DMS114 treated with DMSO at 0.1 percent for 48 hours (cell line): ENCODE results near the gene GJB4.

Experiments used
- DNase-seq: peaks from one replicate; lab custom pipeline; 2025; ENCODE audit not compliant: unreplicated experiment; lab: John Stamatoyannopoulos, UW

GJB4 gene

GRCh38 chr1:34777519-34778321 is 18.2 kb downstream of the GJB4 start:
- DNase-seq, result no peak

GRCh38 chr1:34778381-34778780 is 18.8 kb downstream of the GJB4 start:
- no peak for DNase-seq

- DNase-seq, result no peak
Measured at GRCh38 chr1:34779005-34779404, 19.5 kb downstream of the GJB4 start.

GRCh38 chr1:34779526-34779925 is 20.0 kb downstream of the GJB4 start:
- DNase-seq, result no peak

- no peak for DNase-seq
Measured at GRCh38 chr1:34779962-34780361, 20.4 kb downstream of the GJB4 start.

- no peak for DNase-seq
Measured at GRCh38 chr1:34780528-34780927, 21.0 kb downstream of the GJB4 start.

GRCh38 chr1:34781071-34781843 is 21.7 kb downstream of the GJB4 start, which contains the start of gene GJB3:
Gene GJB3 (plus strand): TSS chr1:34781214. CDS start chr1:34784763, 3,549 bp downstream.
- no peak for DNase-seq

- no peak for DNase-seq
Measured at GRCh38 chr1:34781844-34782391, 22.4 kb downstream of the GJB4 start.

GRCh38 chr1:34784751-34785221 is 25.2 kb downstream of the GJB4 start:
- DNase-seq, result no peak

- DNase-seq, result no peak
Measured at GRCh38 chr1:34785231-34785874, 25.8 kb downstream of the GJB4 start.

GRCh38 chr1:34785875-34786470 is 26.4 kb downstream of the GJB4 start:
- DNase-seq, result no peak

- peak; percentile 67 for DNase-seq
Measured at GRCh38 chr1:34786521-34787325, 27.2 kb downstream of the GJB4 start.

- DNase-seq, result no peak
Measured at GRCh38 chr1:34787461-34788420, 28.2 kb downstream of the GJB4 start.

GRCh38 chr1:34790985-34791384 is 31.4 kb downstream of the GJB4 start:
- no peak for DNase-seq

- no peak for DNase-seq
Measured at GRCh38 chr1:34792424-34792823, 32.9 kb downstream of the GJB4 start.

GRCh38 chr1:34792868-34793727 is 33.6 kb downstream of the GJB4 start, which contains the start of gene GJA4:
Gene GJA4 (plus strand): TSS chr1:34792999. CDS start chr1:34794214, 1,215 bp downstream.
- DNase-seq, result no peak

- no peak for DNase-seq
Measured at GRCh38 chr1:34794001-34794789, 34.7 kb downstream of the GJB4 start.
